Transverse colon (tissue), 4 donors: ENCODE results near the gene IL4I1. TPM values are rescaled to one million over a fixed set of nuclear protein-coding genes. Genes with fewer than 3 reads are reported as not detected.

Source experiments
- DNase-seq: peaks from one replicate; pipeline ENCODE4 v3.0.0-alpha.2; 2019
- H3K27ac ChIP-seq, 4 donors: fragments of 200-600 bp; sonication (generic); 2 replicates each; pipeline ENCODE4 v1.5.1; 2016 to 2018; ENCODE audit warnings: inconsistent platforms in 4 of 4
- H3K27me3 ChIP-seq: fragments of 200-600 bp; sonication (generic); 2 replicates; pipeline ENCODE4 v1.5.1; 2017; ENCODE audit warnings: inconsistent platforms
- H3K36me3 ChIP-seq, 4 donors: fragments of 200-600 bp; sonication (generic); 2 replicates each; pipeline ENCODE4 v1.5.1; 2017 to 2019; ENCODE audit warnings: inconsistent platforms in 4 of 4
- H3K4me1 ChIP-seq, 4 donors: fragments of 200-600 bp; sonication (generic); 2 replicates each; pipeline ENCODE4 v1.5.1; 2017 to 2020; ENCODE audit warnings: inconsistent platforms in 4 of 4
- H3K4me3 ChIP-seq, 4 donors: fragments of 200-600 bp; sonication (generic); 1 replicate in 1 of 4; 2 replicates in 3 of 4; pipeline versions ENCODE4 v1.5.1 to v1.6.1; 2017 to 2019; ENCODE audit warnings: inconsistent platforms in 4 of 4
- H3K9me3 ChIP-seq, 2 donors: fragments of 200-600 bp; sonication (generic); 2 replicates each; pipeline ENCODE4 v1.5.1; 2017 to 2019; ENCODE audit warnings: inconsistent platforms in 2 of 2
- CTCF ChIP-seq, 5 experiments: fragments of 200-600 bp in 3 of 5; fragments of 450-650 bp in 2 of 5; sonication (generic) in 3 of 5; IDR thresholded peaks; 1 replicate in 2 of 5; 2 replicates in 3 of 5; pipeline ENCODE4 v1.5.1; 2016 to 2017; ENCODE audit warnings: antibody characterized with exemption in 5 of 5, inconsistent platforms in 3 of 5, mild to moderate bottlenecking in 2 of 5, moderate library complexity in 1 of 5
- EP300 ChIP-seq: sonication (generic); formaldehyde crosslinking; IDR thresholded peaks from one replicate; pipeline ENCODE4 v1.6.1; 2017; ENCODE audit warnings: antibody characterized with exemption, low read depth
- POLR2A ChIP-seq: fragments of 450-650 bp; IDR thresholded peaks from one replicate; pipeline ENCODE4 v1.6.1; 2016; ENCODE audit warnings: antibody characterized with exemption, mild to moderate bottlenecking, moderate library complexity
- POLR2AphosphoS5 ChIP-seq, 3 donors: sonication (generic); formaldehyde crosslinking; IDR thresholded peaks; one replicate each; pipeline ENCODE4 v1.6.1; 2016; ENCODE audit warnings: antibody characterized with exemption in 3 of 3
- WGBS, 2 donors: methylation state at CpG; one replicate each; pipeline ENCODE4 v1.1.5; 2018; ENCODE audit warnings: low coverage in 1 of 2; 5-methylcytosine and 5-hydroxymethylcytosine counted together
- in situ Hi-C, 4 donors: fragments of 200-750 bp; cut with MboI; loops; one replicate each; pipeline versions ENCODE4 v1.15.0 to v1.15.1; 2017; ENCODE audit warnings: low sequenced_read_pairs in 3 of 4, low pct_ligation_motif_present in 1 of 4, low pct_unique_long_range_greater_than_20kb in 1 of 4
- intact Hi-C: fragments of 100-400 bp; cut with DNase I; formaldehyde crosslinking; loops from one replicate; pipeline ENCODE4 v1.15.1; 2023; ENCODE audit warnings: low total_unique reads
- total RNA-seq, 4 donors: library from RNA; depleted of rRNA; stranded (reverse); fragments of >200 nt; gene quantifications; one replicate each; pipeline ENCODE4 v1.1.0, GENCODE V29; 2016

Gene IL4I1
- total RNA-seq, 4 donors from 2014 or later = 2.1 TPM; not detected in 3

GRCh38 chr19:49889038-49889686 is 7.5 kb downstream of the IL4I1 start:
- Histone ChIP-seq H3K4me3 (no peak overlapping the region), H3K36me3 (peaks cover 0 to 9% (median 4%) of the 10 kb centered on the region in 4 donors), H3K9me3 (no peaks in the 10 kb centered on the region), H3K27me3 (no peaks in the 10 kb centered on the region), H3K4me1 (peaks cover 9 to 14% (median 11%) of the 10 kb centered on the region in 4 donors), H3K27ac (no peak overlapping the region)
- in situ Hi-C loops (no loop called here), intact Hi-C loops (no loop called here)
- TF ChIP-seq POLR2AphosphoS5 (IDR thresholded peaks at IDR 0.05) (no peak), EP300 (no peak), CTCF (IDR thresholded peaks at IDR 0.05) (no peak), POLR2A (no peak)
- DNase-seq = no peak
- WGBS, 2 donors = 80 to 94% methylated on average over 1 to 23 of the region's 23 CpGs

GRCh38 chr19:49888510-49888824 is 8.2 kb downstream of the IL4I1 start:
- intact Hi-C loops = no loop called here
- no peak overlapping the region for H3K4me3 ChIP-seq
- H3K4me1 ChIP-seq = peaks cover 9 to 14% (median 11%) of the 10 kb centered on the region in 4 donors
- H3K9me3 ChIP-seq = no peaks in the 10 kb centered on the region
- H3K36me3 ChIP-seq = peaks cover 0 to 16% (median 8%) of the 10 kb centered on the region in 4 donors
- 76% methylated on average over 18 of the region's 18 CpGs; no CpG with 5 or more reads in 1 of the 2 donors for WGBS, 2 donors
- TF ChIP-seq POLR2AphosphoS5 (IDR thresholded peaks at IDR 0.05) = no peak
- no peak for TF ChIP-seq POLR2A
- no peak for TF ChIP-seq EP300
- no peak for TF ChIP-seq CTCF (IDR thresholded peaks at IDR 0.05)
- H3K27me3 ChIP-seq = no peaks in the 10 kb centered on the region
- no peak for DNase-seq
- no peak overlapping the region for H3K27ac ChIP-seq
- in situ Hi-C loops = no loop called here

GRCh38 chr19:49887665-49888509 is 8.8 kb downstream of the IL4I1 start:
- Histone ChIP-seq H3K4me1 (peaks cover 9 to 14% (median 11%) of the 10 kb centered on the region in 4 donors), H3K36me3 (peaks cover 0 to 22% (median 12%) of the 10 kb centered on the region in 4 donors), H3K4me3 (no peak overlapping the region), H3K27me3 (no peaks in the 10 kb centered on the region), H3K9me3 (no peaks in the 10 kb centered on the region), H3K27ac (no peak overlapping the region)
- in situ Hi-C loops = no loop called here
- 84% methylated on average over 37 of the region's 54 CpGs; no CpG with 5 or more reads in 1 of the 2 donors for WGBS, 2 donors
- DNase-seq = no peak
- no peak for TF ChIP-seq CTCF (IDR thresholded peaks at IDR 0.05)
- no peak for TF ChIP-seq POLR2AphosphoS5 (IDR thresholded peaks at IDR 0.05)
- TF ChIP-seq POLR2A = no peak
- TF ChIP-seq EP300 = no peak
- intact Hi-C loops = no loop called here

- TF ChIP-seq POLR2AphosphoS5 (IDR thresholded peaks at IDR 0.05) = no peak
- Histone ChIP-seq H3K27ac (no peak overlapping the region), H3K27me3 (no peaks in the 10 kb centered on the region), H3K36me3 (peaks cover 0 to 29% (median 17%) of the 10 kb centered on the region in 4 donors), H3K9me3 (no peaks in the 10 kb centered on the region), H3K4me1 (peaks cover 9 to 14% (median 11%) of the 10 kb centered on the region in 4 donors), H3K4me3 (no peak overlapping the region)
- no peak for DNase-seq
- intact Hi-C loops = no loop called here
- WGBS, 2 donors = 70 to 84% methylated on average over 9 to 22 of the region's 23 CpGs
- in situ Hi-C loops = no loop called here
Observed at GRCh38 chr19:49887037-49887664, 9.5 kb downstream of the IL4I1 start.
